Endothelial cell of umbilical vein (primary cell): ENCODE results near the gene DAZAP1.

Experiments used
- CTCF ChIP-seq, 2 donors: IDR thresholded peaks; 1 replicate in 1 of 2; 2 replicates in 1 of 2; pipeline ENCODE4 v1.5.1; 2011; ENCODE audit warnings: low read length in 2 of 2, mild to moderate bottlenecking in 2 of 2, moderate library complexity in 2 of 2, control low read depth in 1 of 2, inconsistent platforms in 1 of 2, low read depth in 1 of 2; ENCODE audit not compliant: insufficient read depth in 1 of 2; ENCODE audit errors: extremely low read depth in 1 of 2
- FOS ChIP-seq: IDR thresholded peaks from 2 replicates; pipeline ENCODE4 v1.6.1; 2011; ENCODE audit warnings: mild to moderate bottlenecking, low read length, moderate library complexity, borderline replicate concordance; ENCODE audit not compliant: insufficient read depth
- GATA2 ChIP-seq: IDR thresholded peaks from 2 replicates; pipeline ENCODE4 v1.7.0; 2011; ENCODE audit warnings: low read depth, mild to moderate bottlenecking, moderate library complexity, mixed read lengths, low read length; ENCODE audit not compliant: insufficient read length, insufficient read depth
- POLR2A ChIP-seq: IDR thresholded peaks from 2 replicates; pipeline ENCODE4 v1.6.1; 2012; ENCODE audit warnings: low read depth, mild to moderate bottlenecking, control low read depth, low read length
- POLR2AphosphoS5 ChIP-seq: IDR thresholded peaks from 2 replicates; pipeline ENCODE4 v1.6.1; 2012; ENCODE audit warnings: low read depth, mild to moderate bottlenecking, control low read depth, low read length, moderate library complexity; ENCODE audit not compliant: insufficient read depth

GRCh38 chr19:1434577-1435060, 27.2 kb downstream of the DAZAP1 start:
- no peak for TF ChIP-seq POLR2A
- TF ChIP-seq CTCF (IDR thresholded peaks at IDR 0.05; ENCODE audit: extremely low read depth in 1 of 2, insufficient read depth in 1 of 2, low read depth in 1 of 2, low read length in 2 of 2): no peak
- TF ChIP-seq POLR2AphosphoS5: no peak
- no peak for TF ChIP-seq GATA2
- TF ChIP-seq FOS: no peak
